ENCODE data around the gene PDE7B.

PDE7B gene

GRCh38 chr6:135851442-135852271 is at the start of gene PDE7B:
Gene PDE7B, plus strand, starts transcription at chr6:135851701.
- peak; percentile 62 for DNase-seq

- DNase-seq = no peak
Measured at GRCh38 chr6:135801755-135802465, 49.6 kb upstream of the PDE7B start.

- no peak for DNase-seq
Measured at GRCh38 chr6:135810486-135810885, 41.0 kb upstream of the PDE7B start.

- DNase-seq = no peak
Measured at GRCh38 chr6:135811170-135811569, 40.3 kb upstream of the PDE7B start.

GRCh38 chr6:135811644-135812526 is 39.6 kb upstream of the PDE7B start:
- no peak for DNase-seq

GRCh38 chr6:135813401-135813800 is 38.1 kb upstream of the PDE7B start:
- DNase-seq = no peak

GRCh38 chr6:135814043-135814442 is 37.5 kb upstream of the PDE7B start:
- no peak for DNase-seq

GRCh38 chr6:135815216-135815615 is 36.3 kb upstream of the PDE7B start:
- no peak for DNase-seq

GRCh38 chr6:135817035-135817434 is 34.5 kb upstream of the PDE7B start:
- DNase-seq = no peak

GRCh38 chr6:135819665-135820064 is 31.8 kb upstream of the PDE7B start:
- DNase-seq = no peak

GRCh38 chr6:135820340-135820739 is 31.2 kb upstream of the PDE7B start:
- no peak for DNase-seq

GRCh38 chr6:135823851-135824250 is 27.6 kb upstream of the PDE7B start:
- no peak for DNase-seq

- DNase-seq = no peak
Measured at GRCh38 chr6:135826236-135826804, 25.2 kb upstream of the PDE7B start.

- no peak for DNase-seq
Measured at GRCh38 chr6:135828021-135828420, 23.5 kb upstream of the PDE7B start.

GRCh38 chr6:135830452-135830881 is 21.0 kb upstream of the PDE7B start:
- no peak for DNase-seq

- no peak for DNase-seq
Measured at GRCh38 chr6:135831016-135831415, 20.5 kb upstream of the PDE7B start.

GRCh38 chr6:135832166-135832565 is 19.3 kb upstream of the PDE7B start:
- no peak for DNase-seq

GRCh38 chr6:135833771-135834170 is 17.7 kb upstream of the PDE7B start:
- DNase-seq = no peak

- no peak for DNase-seq
Measured at GRCh38 chr6:135837735-135838449, 13.6 kb upstream of the PDE7B start.

GRCh38 chr6:135839121-135839520 is 12.4 kb upstream of the PDE7B start:
- DNase-seq = no peak

GRCh38 chr6:135842618-135843392 is 8.7 kb upstream of the PDE7B start:
- no peak for DNase-seq

Data from SHP77 treated with DMSO at 0.1 percent for 48 hours (cell line).